PC-3 (cell line): ENCODE data around the gene VAMP4. TPM values are rescaled to one million over a fixed set of nuclear protein-coding genes. Genes with fewer than 3 reads are reported as not detected.

Experiments used
- ATAC-seq: fragments of 200-7000 bp; cut with Tn5 transposase; 2 replicates; pipeline ENCODE4 v1.9.1; 2020; ENCODE audit warnings: mild to moderate bottlenecking, moderate library complexity
- BruUV-seq: library from RNA; stranded (reverse); fragments of 400-500 nt; replicated peaks from 2 replicates; lab custom pipeline; 2021; lab: Mats Ljungman, UMichigan
- CTCF ChIA-PET: fragments of 300-600 bp; sonication (Branson Sonifier 250); formaldehyde crosslinking; loops from one replicate; lab custom pipeline; 2022; ENCODE audit warnings: antibody characterized with exemption; lab: Charles Lee
- POLR2A ChIA-PET: fragments of 300-600 bp; sonication (Branson Sonifier 250); formaldehyde crosslinking; loops from one replicate; lab custom pipeline; 2022; ENCODE audit warnings: antibody characterized with exemption; ENCODE audit not compliant: unreplicated experiment; lab: Charles Lee
- DNase-seq: peaks from one replicate; pipeline ENCODE4 v3.0.0-alpha.2; 2015
- H2AFZ ChIP-seq: fragments of 300-600 bp; sonication (generic); 2 replicates; pipeline ENCODE4 v1.6.0; 2016; ENCODE audit warnings: antibody characterized with exemption, low read length
- H3F3A ChIP-seq: fragments of 300-600 bp; sonication (generic); one replicate; pipeline ENCODE4 v1.6.0; 2017; ENCODE audit warnings: antibody characterized with exemption, low read length, control low read depth, mild to moderate bottlenecking; ENCODE audit not compliant: unreplicated experiment
- H3K27ac ChIP-seq: fragments of 300-600 bp; sonication (generic); 2 replicates; pipeline ENCODE4 v1.5.1; 2016; ENCODE audit warnings: mild to moderate bottlenecking, low read length
- H3K27me3 ChIP-seq: fragments of 300-600 bp; sonication (generic); 2 replicates; pipeline ENCODE4 v1.6.1; 2016; ENCODE audit warnings: low read length, mixed read lengths
- H3K36me3 ChIP-seq: fragments of 300-600 bp; sonication (generic); 2 replicates; pipeline ENCODE4 v1.6.1; 2016; ENCODE audit warnings: low read depth, mixed run types, low read length, mixed read lengths
- H3K4me1 ChIP-seq: fragments of 300-600 bp; sonication (generic); 2 replicates; pipeline ENCODE4 v1.5.1; 2016; ENCODE audit warnings: low read length; ENCODE audit not compliant: insufficient read depth
- H3K4me2 ChIP-seq: fragments of 300-600 bp; sonication (generic); 2 replicates; pipeline ENCODE4 v1.6.0; 2016; ENCODE audit warnings: low read length
- H3K4me3 ChIP-seq: fragments of 300-600 bp; sonication (generic); 2 replicates; pipeline ENCODE4 v1.5.1; 2016; ENCODE audit warnings: mild to moderate bottlenecking, low read length, mixed read lengths
- H3K79me2 ChIP-seq: fragments of 300-600 bp; sonication (generic); 2 replicates; pipeline ENCODE4 v1.6.1; 2017; ENCODE audit warnings: low read length, mixed read lengths
- H3K9ac ChIP-seq: fragments of 300-600 bp; sonication (generic); 2 replicates; pipeline ENCODE4 v1.6.0; 2016; ENCODE audit warnings: mild to moderate bottlenecking, low read length
- H3K9me2 ChIP-seq: fragments of 300-600 bp; sonication (generic); replicated peaks from 2 replicates; pipeline ENCODE4 v1.6.1; 2016; ENCODE audit warnings: mixed run types, low read length, mixed read lengths
- H3K9me3 ChIP-seq: fragments of 300-600 bp; sonication (generic); 2 replicates; pipeline ENCODE4 v1.6.1; 2016; ENCODE audit warnings: low read length, mixed read lengths
- H4K20me1 ChIP-seq: fragments of 300-600 bp; sonication (generic); 2 replicates; pipeline ENCODE4 v1.6.1; 2016; ENCODE audit warnings: low read length, mixed read lengths
- EZH2 ChIP-seq: fragments of 300-600 bp; sonication (generic); IDR thresholded peaks from one replicate; pipeline ENCODE4 v1.6.1; 2017; ENCODE audit warnings: antibody characterized with exemption, mild to moderate bottlenecking, low read length; ENCODE audit not compliant: unreplicated experiment
- EZH2phosphoT487 ChIP-seq: fragments of 300-600 bp; sonication (generic); IDR thresholded peaks from 2 replicates; pipeline ENCODE4 v1.6.1; 2018; ENCODE audit warnings: mild to moderate bottlenecking, antibody characterized with exemption, low read length, borderline replicate concordance
- intact Hi-C: fragments of 100-400 bp; cut with micrococcal nuclease; formaldehyde crosslinking; loops from 2 replicates; pipeline ENCODE4 v1.9.0; 2023
- total RNA-seq: library from RNA; depleted of rRNA; stranded (reverse); fragments of >200 nt; gene quantifications from 2 replicates; pipeline ENCODE4 v1.2.3, GENCODE V29; 2014
- TF ChIP-seq, protein P1 (sequence below): fragments of 300-600 bp; sonication (generic); conservative IDR thresholded peaks from 2 replicates; pipeline ENCODE4 v1.5.1; 2017; ENCODE audit warnings: antibody characterized with exemption, low read depth, mild to moderate bottlenecking, low read length

Gene VAMP4
- total RNA-seq, 1 experiment from 2014 or later: 7.2 TPM

DNA sequence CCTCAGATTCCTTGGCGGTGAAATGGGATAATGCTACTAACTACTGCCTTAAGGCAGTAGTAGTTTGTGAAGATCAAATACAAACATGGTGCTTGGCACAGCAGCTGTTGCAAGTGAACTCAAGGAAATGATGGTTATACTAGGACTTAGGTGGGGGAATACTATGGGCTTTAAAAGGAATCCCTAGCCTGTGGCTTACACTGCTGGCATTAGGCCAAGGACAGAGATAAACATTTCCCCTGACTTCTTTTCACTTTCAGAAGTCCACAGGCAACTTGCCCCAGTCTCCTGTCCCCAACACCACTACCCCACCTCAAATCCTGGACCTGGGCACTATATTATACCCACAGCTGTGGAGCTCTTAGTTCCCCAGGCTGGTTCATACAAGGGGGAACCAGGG lies 13.1 kb upstream of the VAMP4 start:
- Histone ChIP-seq H3K9me3 (peaks cover 19% of the 10 kb centered on the region), H3F3A (no peaks in the 10 kb centered on the region), H3K4me2 (no peak overlapping the region), H3K4me3 (no peak overlapping the region), H4K20me1 (no peaks in the 10 kb centered on the region), H3K9ac (no peak overlapping the region), H3K36me3 (no peaks in the 10 kb centered on the region), H3K79me2 (no peaks in the 10 kb centered on the region), H3K27ac (no peak overlapping the region), H3K9me2 (peaks cover 8% of the 10 kb centered on the region; the same call in 1 of the 2 replicates), H3K4me1 (no peaks in the 10 kb centered on the region), H2AFZ (no peak overlapping the region), H3K27me3 (peaks cover 26% of the 10 kb centered on the region; the same call in 1 of the 2 replicates)
- ATAC-seq: no peak
- CTCF ChIA-PET: interaction anchor here (0.5 kb wide), 1 partner anchor 640 kb away, joined by 3 read pairs; no protein-coding TSS in a partner anchor
- POLR2A ChIA-PET: no interaction called here
- DNase-seq: no peak
- BruUV-seq: no TSS peak
- TF ChIP-seq EZH2 (no peak), EZH2phosphoT487 (no peak)
- TF ChIP-seq, protein P1, sequence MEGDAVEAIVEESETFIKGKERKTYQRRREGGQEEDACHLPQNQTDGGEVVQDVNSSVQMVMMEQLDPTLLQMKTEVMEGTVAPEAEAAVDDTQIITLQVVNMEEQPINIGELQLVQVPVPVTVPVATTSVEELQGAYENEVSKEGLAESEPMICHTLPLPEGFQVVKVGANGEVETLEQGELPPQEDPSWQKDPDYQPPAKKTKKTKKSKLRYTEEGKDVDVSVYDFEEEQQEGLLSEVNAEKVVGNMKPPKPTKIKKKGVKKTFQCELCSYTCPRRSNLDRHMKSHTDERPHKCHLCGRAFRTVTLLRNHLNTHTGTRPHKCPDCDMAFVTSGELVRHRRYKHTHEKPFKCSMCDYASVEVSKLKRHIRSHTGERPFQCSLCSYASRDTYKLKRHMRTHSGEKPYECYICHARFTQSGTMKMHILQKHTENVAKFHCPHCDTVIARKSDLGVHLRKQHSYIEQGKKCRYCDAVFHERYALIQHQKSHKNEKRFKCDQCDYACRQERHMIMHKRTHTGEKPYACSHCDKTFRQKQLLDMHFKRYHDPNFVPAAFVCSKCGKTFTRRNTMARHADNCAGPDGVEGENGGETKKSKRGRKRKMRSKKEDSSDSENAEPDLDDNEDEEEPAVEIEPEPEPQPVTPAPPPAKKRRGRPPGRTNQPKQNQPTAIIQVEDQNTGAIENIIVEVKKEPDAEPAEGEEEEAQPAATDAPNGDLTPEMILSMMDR: no peak
- intact Hi-C loops: no loop called here

DNA sequence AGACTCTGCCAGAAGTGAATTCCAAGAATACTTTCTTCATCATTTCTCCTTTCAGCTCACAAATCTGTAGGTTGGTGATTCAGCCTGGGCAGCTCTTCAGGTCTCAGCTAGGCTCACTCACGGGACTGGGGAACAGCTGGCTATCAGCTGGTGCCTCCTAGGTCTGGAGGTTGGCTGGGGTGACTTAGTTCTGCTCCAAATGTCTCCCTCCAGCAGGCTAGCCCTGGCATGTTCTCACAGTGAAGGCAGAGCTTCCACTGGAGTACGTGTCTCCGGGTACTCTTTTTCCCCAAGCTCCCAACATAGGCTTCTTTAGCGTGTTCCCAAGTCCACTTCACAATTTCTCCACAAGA lies 12.5 kb upstream of the VAMP4 start:
- CTCF ChIA-PET: interaction anchor here (0.5 to 0.7 kb wide), 2 partner anchors 107 to 640 kb away, joined by 3 to 4 read pairs; no protein-coding TSS in a partner anchor
- no peaks in the 10 kb centered on the region for H3K36me3 ChIP-seq
- peaks cover 8% of the 10 kb centered on the region; the same call in 1 of the 2 replicates for H3K9me2 ChIP-seq
- H3K4me3 ChIP-seq: no peak overlapping the region
- H3K79me2 ChIP-seq: no peaks in the 10 kb centered on the region
- no peak overlapping the region for H3K27ac ChIP-seq
- no TSS peak for BruUV-seq
- no peaks in the 10 kb centered on the region for H3K4me1 ChIP-seq
- no peak overlapping the region for H3K4me2 ChIP-seq
- ATAC-seq (no peak), DNase-seq (no peak)
- no peaks in the 10 kb centered on the region for H4K20me1 ChIP-seq
- H2AFZ ChIP-seq: no peak overlapping the region
- POLR2A ChIA-PET: no interaction called here
- TF ChIP-seq, protein P1: no peak
- TF ChIP-seq EZH2 (no peak), EZH2phosphoT487 (no peak)
- H3K9me3 ChIP-seq: peaks cover 19% of the 10 kb centered on the region
- no peak overlapping the region for H3K9ac ChIP-seq
- H3K27me3 ChIP-seq: peaks cover 26% of the 10 kb centered on the region; the same call in 1 of the 2 replicates
- H3F3A ChIP-seq: no peaks in the 10 kb centered on the region
- intact Hi-C loops: no loop called here

DNA sequence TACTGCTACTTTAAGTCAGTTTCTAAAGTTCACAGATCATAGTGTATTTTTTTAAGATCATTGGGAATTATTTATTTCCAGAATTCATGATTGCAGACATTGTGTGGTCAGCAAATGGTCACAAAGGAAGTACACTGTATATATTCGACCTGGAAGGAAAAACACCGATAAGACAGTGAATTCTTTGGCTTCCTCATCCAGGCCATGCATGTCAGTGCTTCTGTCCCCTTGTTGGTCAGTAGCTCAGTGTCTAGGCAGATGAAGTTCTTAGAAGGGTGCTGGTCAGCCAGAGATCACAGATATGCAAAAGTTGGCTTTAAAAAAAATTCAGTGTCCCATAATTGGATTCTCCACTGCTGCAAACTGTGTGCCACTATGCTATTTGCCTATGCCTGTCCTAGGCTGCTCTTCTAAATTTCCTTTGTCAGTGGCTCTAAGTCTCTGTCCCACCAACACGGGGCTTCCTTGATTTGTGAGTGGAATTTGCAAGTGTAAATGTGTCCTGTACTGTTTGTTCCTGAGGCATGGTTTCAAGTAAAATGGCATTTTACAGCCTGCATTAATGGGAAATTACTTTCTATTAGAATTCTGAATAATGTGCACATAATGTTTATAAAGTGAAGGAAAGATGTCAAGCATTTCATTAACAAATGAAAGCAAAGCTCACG lies 12.0 kb upstream of the VAMP4 start:
- TF ChIP-seq, protein P1: no peak
- TF ChIP-seq EZH2: no peak
- no peak for TF ChIP-seq EZH2phosphoT487
- H3K9me3 ChIP-seq: peaks cover 19% of the 10 kb centered on the region
- H3K4me3 ChIP-seq: no peak overlapping the region
- H3K27me3 ChIP-seq: peaks cover 26% of the 10 kb centered on the region; the same call in 1 of the 2 replicates
- POLR2A ChIA-PET: no interaction called here
- H4K20me1 ChIP-seq: no peaks in the 10 kb centered on the region
- H3K4me2 ChIP-seq: no peak overlapping the region
- DNase-seq (no peak), ATAC-seq (no peak)
- CTCF ChIA-PET: interaction anchor here (0.7 kb wide), 1 partner anchor 107 kb away, joined by 4 read pairs; no protein-coding TSS in a partner anchor
- H3K9ac ChIP-seq: no peak overlapping the region
- H2AFZ ChIP-seq: no peak overlapping the region
- H3K4me1 ChIP-seq: no peaks in the 10 kb centered on the region
- no TSS peak for BruUV-seq
- no peaks in the 10 kb centered on the region for H3K36me3 ChIP-seq
- H3K27ac ChIP-seq: no peak overlapping the region
- H3F3A ChIP-seq: no peaks in the 10 kb centered on the region
- intact Hi-C loops: no loop called here
- peaks cover 8% of the 10 kb centered on the region; the same call in 1 of the 2 replicates for H3K9me2 ChIP-seq
- no peaks in the 10 kb centered on the region for H3K79me2 ChIP-seq
